Hepatocyte (in vitro differentiated cells): Measurements from ENCODE around the gene UHRF1. TPM values are rescaled to one million over a fixed set of nuclear protein-coding genes. Genes with fewer than 3 reads are reported as not detected.

Experiments used
- DNase-seq: peaks from one replicate; pipeline ENCODE4 v3.0.0-alpha.2; 2016; ENCODE audit warnings: low spot score
- H2AFZ ChIP-seq: fragments of 200-600 bp; sonication (generic); 2 replicates; pipeline ENCODE4 v1.6.0; 2016; ENCODE audit warnings: antibody characterized with exemption, mild to moderate bottlenecking
- H3K27ac ChIP-seq: fragments of 200-600 bp; sonication (generic); 2 replicates; pipeline ENCODE4 v1.5.1; 2016; ENCODE audit warnings: mild to moderate bottlenecking
- H3K27me3 ChIP-seq: fragments of 200-600 bp; sonication (generic); 2 replicates; pipeline ENCODE4 v1.6.1; 2016
- H3K36me3 ChIP-seq: fragments of 200-600 bp; sonication (generic); replicated peaks from 2 replicates; pipeline ENCODE4 v1.5.1; 2016; ENCODE audit warnings: low read depth; ENCODE audit not compliant: insufficient read depth
- H3K4me1 ChIP-seq: fragments of 200-600 bp; sonication (generic); 2 replicates; pipeline ENCODE4 v1.5.1; 2016; ENCODE audit warnings: mild to moderate bottlenecking, moderate library complexity; ENCODE audit not compliant: insufficient read depth
- H3K4me2 ChIP-seq: fragments of 200-600 bp; sonication (generic); 2 replicates; pipeline ENCODE4 v1.6.0; 2016
- H3K4me3 ChIP-seq: fragments of 200-600 bp; sonication (generic); 2 replicates; pipeline ENCODE4 v1.5.1; 2016; ENCODE audit warnings: mild to moderate bottlenecking
- H3K79me2 ChIP-seq: fragments of 200-600 bp; sonication (generic); 2 replicates; pipeline ENCODE4 v1.6.0; 2017; ENCODE audit warnings: mild to moderate bottlenecking
- H3K9me2 ChIP-seq: fragments of 200-600 bp; sonication (generic); replicated peaks from 2 replicates; pipeline ENCODE4 v1.6.0; 2017; ENCODE audit warnings: mild to moderate bottlenecking; ENCODE audit not compliant: insufficient read depth
- H3K9me3 ChIP-seq: fragments of 200-600 bp; sonication (generic); 2 replicates; pipeline ENCODE4 v1.5.1; 2016; ENCODE audit warnings: low read depth, mild to moderate bottlenecking
- H4K20me1 ChIP-seq: fragments of 200-600 bp; sonication (generic); 2 replicates; pipeline ENCODE4 v1.6.0; 2016; ENCODE audit warnings: mild to moderate bottlenecking; ENCODE audit not compliant: insufficient read depth, poor library complexity, severe bottlenecking
- CTCF ChIP-seq: fragments of 200-600 bp; sonication (generic); IDR thresholded peaks from 2 replicates; pipeline ENCODE4 v1.5.1; 2016; ENCODE audit warnings: antibody characterized with exemption, mild to moderate bottlenecking; ENCODE audit not compliant: poor library complexity
- EZH2 ChIP-seq: fragments of 200-600 bp; sonication (generic); IDR thresholded peaks from 2 replicates; pipeline ENCODE4 v1.6.1; 2016; ENCODE audit warnings: antibody characterized with exemption, mild to moderate bottlenecking, borderline replicate concordance
- EZH2phosphoT487 ChIP-seq: fragments of 200-600 bp; sonication (generic); IDR thresholded peaks from one replicate; pipeline ENCODE4 v1.6.1; 2018; ENCODE audit warnings: antibody characterized with exemption, mild to moderate bottlenecking, low read depth, moderate library complexity; ENCODE audit not compliant: unreplicated experiment, severe bottlenecking
- WGBS: methylation state at CpG from one replicate; pipeline ENCODE4 v1.1.6; 2016; ENCODE audit warnings: low lambda C conversion rate; ENCODE audit errors: missing lambda C conversion rate; 5-methylcytosine and 5-hydroxymethylcytosine counted together
- polyA plus RNA-seq: library from polyadenylated mRNA; unstranded; fragments of >200 nt; fragmentation: Nextera tagmentation; extraction: Ambion mirVana; gene quantifications from 2 replicates; pipeline ENCODE4 v1.2.1, GENCODE V29; 2016
- total RNA-seq: library from RNA; depleted of rRNA; stranded (reverse); fragments of >200 nt; gene quantifications from 2 replicates; pipeline ENCODE4 v1.2.3, GENCODE V29; 2014

UHRF1 gene
- total and polyA plus RNA-seq, 2 experiments from 2014 or later, result 9.9 to 11.5 TPM

- WGBS, result 91% methylated on average over 19 of the region's 22 CpGs
- Histone ChIP-seq H3K9me3 (no peaks in the 10 kb centered on the region), H3K4me2 (no peak overlapping the region), H3K27ac (no peak overlapping the region), H3K9me2 (no peaks in the 10 kb centered on the region), H4K20me1 (no peaks in the 10 kb centered on the region), H3K79me2 (peaks cover 52% of the 10 kb centered on the region), H3K27me3 (no peaks in the 10 kb centered on the region), H3K4me1 (no peaks in the 10 kb centered on the region), H2AFZ (no peak overlapping the region), H3K4me3 (no peak overlapping the region), H3K36me3 (no peaks in the 10 kb centered on the region)
- no peak for DNase-seq
- TF ChIP-seq CTCF (no peak), EZH2 (no peak), EZH2phosphoT487 (no peak)
Measured at GRCh38 chr19:4922530-4923275, 13.4 kb downstream of the UHRF1 start.

- H3K27ac ChIP-seq, result no peak overlapping the region
- no peaks in the 10 kb centered on the region for H4K20me1 ChIP-seq
- no peak overlapping the region for H2AFZ ChIP-seq
- no peaks in the 10 kb centered on the region for H3K4me1 ChIP-seq
- DNase-seq, result no peak
- peaks cover 49% of the 10 kb centered on the region for H3K79me2 ChIP-seq
- no peaks in the 10 kb centered on the region for H3K9me3 ChIP-seq
- H3K4me3 ChIP-seq, result no peak overlapping the region
- TF ChIP-seq EZH2 (no peak), EZH2phosphoT487 (no peak), CTCF (no peak)
- H3K36me3 ChIP-seq, result no peaks in the 10 kb centered on the region
- H3K4me2 ChIP-seq, result no peak overlapping the region
- no peaks in the 10 kb centered on the region for H3K27me3 ChIP-seq
- H3K9me2 ChIP-seq, result no peaks in the 10 kb centered on the region
- 95% methylated on average over 21 of the region's 21 CpGs for WGBS
Measured at GRCh38 chr19:4923276-4923747, 14.0 kb downstream of the UHRF1 start.

GRCh38 chr19:4929186-4929585, 19.9 kb downstream of the UHRF1 start:
- Histone ChIP-seq H3K27ac (no peak overlapping the region), H3K27me3 (no peaks in the 10 kb centered on the region), H3K36me3 (no peaks in the 10 kb centered on the region), H3K9me3 (no peaks in the 10 kb centered on the region), H3K9me2 (no peaks in the 10 kb centered on the region), H3K4me3 (no peak overlapping the region), H2AFZ (no peak overlapping the region), H4K20me1 (no peaks in the 10 kb centered on the region), H3K4me2 (no peak overlapping the region), H3K79me2 (peaks cover 9% of the 10 kb centered on the region), H3K4me1 (no peaks in the 10 kb centered on the region)
- 92% methylated on average over 14 of the region's 22 CpGs for WGBS
- DNase-seq, result no peak
- TF ChIP-seq EZH2, result no peak

- H3K9me3 ChIP-seq, result no peaks in the 10 kb centered on the region
- no peaks in the 10 kb centered on the region for H3K36me3 ChIP-seq
- H3K4me2 ChIP-seq, result no peak overlapping the region
- no peaks in the 10 kb centered on the region for H3K27me3 ChIP-seq
- no peaks in the 10 kb centered on the region for H4K20me1 ChIP-seq
- no peak overlapping the region for H2AFZ ChIP-seq
- no peaks in the 10 kb centered on the region for H3K4me1 ChIP-seq
- no peak for TF ChIP-seq CTCF
- TF ChIP-seq EZH2phosphoT487, result no peak
- no peak for TF ChIP-seq EZH2
- no peak overlapping the region for H3K4me3 ChIP-seq
- 93% methylated on average over 28 of the region's 28 CpGs for WGBS
- H3K27ac ChIP-seq, result no peak overlapping the region
- H3K9me2 ChIP-seq, result no peaks in the 10 kb centered on the region
- DNase-seq, result no peak
- peaks cover 9% of the 10 kb centered on the region for H3K79me2 ChIP-seq
Measured at GRCh38 chr19:4930664-4931063, 21.4 kb downstream of the UHRF1 start.
